Stimulated activated CD4-positive, alpha-beta T cell treated with anti-CD3 and anti-CD28 coated beads, Interleukin-1b, Interleukin-23, amount 100 ng/mL, for 1 hour (primary cell): ENCODE results near the gene IPPK.

Source experiments
- DNase-seq, 2 donors: peaks; one replicate each; pipeline ENCODE4 v3.0.0-alpha.2; 2020; ENCODE audit warnings: low read depth in 2 of 2

Gene IPPK

DNA sequence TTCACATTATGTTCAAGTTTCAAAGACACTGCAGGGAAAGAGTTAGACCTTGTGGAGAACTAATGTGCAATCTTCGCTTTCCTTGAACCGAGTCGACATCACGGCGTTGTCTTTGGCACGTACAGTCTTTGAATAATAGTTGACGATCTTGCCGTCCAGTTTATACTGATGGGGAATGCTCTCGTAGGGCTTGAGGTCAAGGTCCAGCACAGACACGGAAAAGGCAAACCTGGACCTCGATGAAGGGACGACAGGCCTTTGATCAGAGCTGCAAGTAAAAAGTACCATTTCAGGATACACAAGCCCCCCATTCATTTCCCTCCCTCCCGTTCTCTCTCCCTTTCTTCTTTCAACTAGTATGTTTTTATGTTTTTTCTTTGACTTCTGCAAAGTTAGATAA is 54.1 kb downstream of the IPPK start:
- no peak for DNase-seq

DNA sequence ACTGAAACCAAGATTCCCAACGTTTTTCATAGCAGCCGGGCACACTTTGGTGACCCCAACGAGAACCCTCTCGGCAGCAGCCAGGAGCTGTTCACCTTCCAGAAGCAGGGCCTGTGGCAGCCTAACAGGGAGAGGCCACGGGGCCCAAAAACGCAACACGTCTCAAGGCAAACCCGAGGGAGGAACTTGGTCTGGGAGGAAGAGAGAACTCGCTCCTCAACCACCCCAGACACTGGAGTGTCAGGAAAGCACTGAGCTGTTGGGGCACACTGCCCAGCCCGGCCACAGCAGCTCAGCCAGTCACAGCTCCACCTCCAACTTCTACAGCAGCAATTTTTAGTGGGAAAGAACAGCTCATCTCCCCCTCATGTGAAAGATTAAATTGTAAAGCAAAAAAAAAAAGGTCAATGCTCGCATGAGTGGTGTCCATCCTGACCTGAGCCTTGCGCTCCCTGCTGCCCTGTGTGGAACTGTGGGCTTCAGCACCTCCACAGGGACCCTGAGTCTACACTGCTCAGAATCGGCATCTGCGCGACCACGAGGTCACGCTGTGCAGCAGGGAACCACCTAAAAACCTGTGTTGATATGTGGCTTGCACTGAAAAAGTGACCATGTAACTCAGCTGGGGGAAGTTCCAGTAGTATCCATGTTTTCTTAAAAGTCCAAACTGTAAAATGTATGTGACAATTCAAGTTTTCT is 55.0 kb downstream of the IPPK start:
- DNase-seq, result no peak

GRCh38 chr9:92614123-92614510 is 55.8 kb downstream of the IPPK start:
- no peak for DNase-seq

GRCh38 chr9:92613268-92614122 is 56.4 kb downstream of the IPPK start:
- DNase-seq, result no peak

- DNase-seq, result no peak
These were observed 57.1 kb downstream of the IPPK start for GRCh38 chr9:92612816-92613215.

- no peak for DNase-seq
These were observed 57.6 kb downstream of the IPPK start for GRCh38 chr9:92612292-92612691.

DNA sequence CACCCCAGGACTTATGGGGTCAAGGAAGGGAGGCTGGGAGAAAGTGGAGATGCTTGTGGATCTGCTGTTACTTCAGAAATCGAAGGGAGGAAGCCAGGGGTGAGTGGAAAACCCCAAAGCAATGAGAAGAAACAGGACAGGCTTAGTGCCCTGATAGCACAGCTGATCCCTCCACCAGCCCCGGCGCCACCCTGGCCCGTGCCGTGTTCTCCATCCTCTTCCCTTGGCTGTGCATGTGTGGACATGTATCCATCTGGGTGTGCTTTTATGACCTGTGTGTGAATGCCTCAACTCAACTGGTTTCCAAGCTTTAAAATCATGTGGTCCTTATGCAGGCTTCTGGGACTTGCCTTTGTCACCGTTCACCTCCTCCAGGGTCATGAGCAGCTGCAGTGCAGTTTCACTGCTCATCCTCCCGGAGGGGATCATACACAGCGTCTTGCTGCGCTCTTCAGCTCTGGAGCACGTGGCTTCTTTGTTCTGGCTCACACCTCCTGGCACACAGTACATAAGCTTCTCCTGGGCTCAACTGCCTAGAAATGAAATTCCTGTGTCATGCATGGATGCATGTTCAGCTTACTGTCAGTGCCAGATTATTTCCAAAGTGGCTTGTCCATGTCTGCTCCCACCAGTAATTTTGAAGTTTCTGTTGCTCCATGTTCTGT is 58.2 kb downstream of the IPPK start:
- no peak for DNase-seq

DNA sequence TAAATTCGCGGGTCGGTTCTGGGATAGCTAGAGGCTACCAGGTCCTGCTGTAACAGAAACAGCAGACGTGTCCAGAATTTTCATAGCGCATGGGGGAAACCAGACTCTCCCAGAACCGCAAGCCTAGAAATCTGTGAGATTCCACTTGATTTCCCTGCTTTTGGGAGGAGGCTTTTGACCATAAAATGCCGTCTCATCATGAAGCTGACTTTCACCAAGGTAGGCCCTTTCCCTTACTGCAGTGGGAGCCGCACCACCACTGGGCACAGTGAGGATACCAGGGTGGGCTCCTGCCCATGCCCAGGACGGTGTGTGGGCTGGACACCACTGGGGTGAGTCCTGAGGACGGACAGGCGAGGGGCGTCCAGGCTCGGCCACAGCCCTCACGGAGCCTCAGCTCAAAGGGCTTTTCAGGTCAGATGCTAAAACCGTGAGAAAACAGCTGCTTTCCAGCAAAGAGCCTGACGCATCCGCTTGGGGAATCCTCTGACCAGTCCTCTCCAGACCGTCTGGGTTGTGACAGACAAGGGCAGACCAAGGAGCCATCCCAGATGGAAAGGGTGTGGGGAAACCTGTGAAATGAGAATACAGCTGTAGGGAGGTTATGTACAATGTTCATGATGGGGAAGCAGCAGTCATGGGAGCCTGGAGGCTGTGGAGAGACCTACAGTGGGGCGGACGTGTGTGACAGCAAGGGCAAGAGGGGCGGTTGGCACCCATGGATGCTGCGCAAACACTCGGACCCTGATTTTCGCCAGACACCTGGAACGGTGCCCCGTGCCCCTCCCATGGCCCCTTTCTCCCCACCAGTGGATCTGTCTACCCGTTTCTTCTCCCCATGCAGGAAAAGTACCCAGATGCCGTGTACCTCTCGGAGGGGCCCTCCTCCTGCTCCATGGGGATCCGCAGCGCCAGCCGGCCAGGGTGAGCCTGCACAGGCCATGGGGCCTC is 59.2 kb downstream of the IPPK start:
- no peak for DNase-seq

DNA sequence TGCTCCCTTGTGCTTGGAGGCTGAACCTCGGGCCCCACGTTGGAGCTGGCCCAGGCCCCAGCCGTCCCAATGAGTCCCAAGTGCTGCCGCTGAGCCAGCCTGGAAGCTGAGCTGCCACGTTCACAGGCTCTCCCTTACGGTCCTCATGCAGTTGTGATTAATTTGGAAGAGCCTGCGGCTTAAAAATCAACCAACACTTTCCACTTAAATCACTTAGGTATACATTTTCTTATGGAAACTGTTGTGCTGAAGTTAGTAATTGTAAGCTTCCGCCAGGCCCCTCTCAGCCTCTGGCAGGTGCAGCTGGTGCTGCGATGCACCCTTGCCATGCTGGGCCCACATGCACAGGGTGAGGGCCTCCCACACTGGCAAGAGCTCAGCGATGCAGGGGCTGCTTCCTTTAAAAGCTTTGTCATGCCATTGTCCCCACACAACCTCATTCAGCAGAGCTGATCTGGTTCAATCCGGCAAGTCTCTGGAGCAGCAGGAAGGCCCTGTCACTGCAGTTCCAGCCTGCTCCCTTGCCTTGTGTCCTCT is 61.0 kb downstream of the IPPK start:
- no peak for DNase-seq

DNA sequence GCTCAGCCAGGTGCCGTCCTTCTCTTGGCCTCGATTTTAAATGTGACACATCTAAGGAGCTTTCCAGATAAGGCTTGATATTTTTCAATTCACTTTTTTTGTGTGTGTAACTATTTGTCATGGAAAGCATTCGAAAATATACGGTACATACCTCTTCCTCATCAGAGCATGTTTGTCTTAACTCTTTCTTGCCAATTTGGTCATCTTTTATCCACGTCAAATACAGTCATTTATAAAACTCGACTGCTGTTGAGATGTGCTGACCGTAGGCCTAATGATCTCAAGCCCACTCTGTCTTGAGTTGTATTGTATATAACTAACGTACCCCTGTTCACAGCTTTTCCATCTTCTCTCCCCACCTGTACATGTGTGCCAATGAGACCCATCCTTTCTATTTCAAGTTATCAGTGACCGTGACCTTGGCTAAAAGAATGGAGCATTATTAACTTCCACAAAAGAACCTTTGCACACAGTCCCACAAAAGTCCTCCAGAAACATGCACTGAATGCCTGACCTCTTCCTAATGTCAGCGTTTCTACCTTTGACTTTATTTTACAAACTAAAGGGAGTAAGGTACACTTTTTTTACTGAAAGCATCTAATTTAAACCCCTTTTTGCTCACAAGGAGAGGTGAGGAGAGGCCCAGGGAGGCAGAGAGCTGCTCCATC is 61.6 kb downstream of the IPPK start:
- DNase-seq, result no peak

- no peak for DNase-seq
These were observed 62.2 kb downstream of the IPPK start for GRCh38 chr9:92607773-92608172.

DNA sequence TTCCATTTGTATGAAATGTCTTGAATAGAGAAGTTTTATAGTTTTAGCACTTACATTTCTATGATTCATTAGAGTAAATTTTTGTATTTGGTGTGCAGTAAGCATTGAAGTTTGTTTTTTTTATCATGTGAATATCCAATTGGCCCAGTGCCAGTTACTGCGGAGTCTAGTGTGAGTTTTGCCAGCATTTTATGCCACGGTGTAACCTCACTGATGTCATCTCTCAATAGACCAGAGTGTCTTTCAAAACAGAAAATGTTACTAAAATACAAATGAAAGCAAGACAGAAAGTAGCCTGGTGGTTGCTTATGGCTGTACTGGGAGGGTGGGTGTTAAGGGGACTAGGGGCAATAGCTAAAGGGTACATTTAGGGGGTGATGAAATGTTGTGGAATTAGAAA is 62.8 kb downstream of the IPPK start:
- DNase-seq, result no peak

DNA sequence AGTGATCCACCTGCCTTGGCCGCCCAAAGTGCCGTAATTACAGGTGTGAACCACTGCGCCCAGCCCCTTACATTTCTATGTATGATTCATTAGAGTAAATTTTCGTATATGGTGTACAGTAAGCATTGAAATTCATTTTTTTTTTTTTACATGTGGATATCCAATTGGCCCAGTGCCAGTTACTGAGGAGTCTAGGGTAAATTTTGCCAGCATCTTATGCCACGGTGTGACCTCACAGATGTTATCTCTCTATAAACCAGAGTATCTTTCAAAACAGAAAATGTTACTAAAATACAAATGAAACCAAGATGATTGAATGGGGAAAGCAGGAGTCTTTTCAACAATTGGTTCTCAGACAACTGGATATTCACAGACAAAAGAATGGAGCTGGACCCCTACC is 64.7 kb downstream of the IPPK start:
- no peak for DNase-seq

DNA sequence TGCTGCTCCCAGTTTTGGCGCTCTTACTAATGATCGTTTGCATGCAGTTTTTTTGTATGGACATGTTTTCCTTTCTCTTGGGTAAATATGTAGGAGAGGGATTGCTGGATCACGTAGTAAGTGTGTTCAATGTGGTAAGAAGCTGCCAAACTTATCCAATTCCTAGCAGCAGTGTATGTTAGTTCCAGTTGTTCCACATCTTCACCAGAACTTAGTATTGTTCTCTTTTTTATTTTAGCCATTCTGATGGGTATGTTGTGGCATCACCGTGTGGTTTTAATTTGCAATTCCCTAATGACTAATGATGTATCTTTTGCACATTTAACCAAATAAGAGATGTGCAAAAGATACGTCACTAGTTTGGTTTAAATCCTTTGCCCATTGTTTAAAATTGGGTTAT is 65.9 kb downstream of the IPPK start:
- no peak for DNase-seq

DNA sequence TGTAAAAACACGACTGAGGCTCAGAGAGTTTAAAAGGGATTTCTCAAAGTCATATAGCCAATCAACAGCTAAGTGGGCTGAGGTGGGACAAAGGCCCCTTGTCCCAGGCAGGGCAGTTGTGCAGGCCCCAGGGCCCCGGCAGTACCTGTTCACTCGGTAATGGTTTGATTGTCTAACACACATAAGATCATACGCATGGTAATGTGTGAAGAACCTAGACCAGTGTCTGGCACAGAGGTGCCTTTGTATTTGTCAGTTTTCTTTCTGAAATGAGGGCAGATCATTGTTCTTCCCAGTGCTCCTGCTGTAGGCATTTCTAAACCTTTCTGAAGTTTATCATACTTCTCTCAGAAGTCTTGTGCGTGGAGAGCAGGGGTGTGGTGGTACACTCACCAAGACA is 66.8 kb downstream of the IPPK start:
- no peak for DNase-seq

DNA sequence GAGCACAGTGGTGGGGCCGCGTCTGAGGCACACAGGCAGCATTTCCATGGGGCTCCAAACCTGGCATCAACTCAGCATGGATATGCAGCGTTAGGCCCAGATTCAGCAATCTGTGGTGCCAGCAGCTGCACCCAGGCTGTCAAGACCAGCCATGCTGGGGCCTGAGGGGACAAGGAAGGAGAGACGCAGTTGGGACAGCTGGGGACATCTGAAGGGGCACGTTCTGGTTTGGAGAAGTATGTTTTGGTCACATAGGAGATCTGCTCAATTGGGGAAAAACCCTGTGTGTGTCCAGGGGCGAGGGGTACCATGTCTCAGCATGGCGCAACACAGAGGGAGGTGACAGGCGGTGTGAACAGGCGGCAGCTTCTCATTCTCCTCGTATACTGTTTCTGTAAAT is 67.5 kb downstream of the IPPK start:
- DNase-seq, result no peak

- DNase-seq, result no peak
These were observed 68.5 kb downstream of the IPPK start for GRCh38 chr9:92601451-92601850.

GRCh38 chr9:92600462-92601261 is 69.3 kb downstream of the IPPK start:
- no peak for DNase-seq

- DNase-seq, result no peak
These were observed 69.9 kb downstream of the IPPK start for GRCh38 chr9:92599938-92600461.

GRCh38 chr9:92598382-92598781 is 71.5 kb downstream of the IPPK start:
- no peak for DNase-seq
